Measurements from ENCODE around the gene TCTA.

- TF ChIP-seq POLR2A (IDR thresholded peaks at IDR 0.05), result no peak
- TF ChIP-seq, protein P1, sequence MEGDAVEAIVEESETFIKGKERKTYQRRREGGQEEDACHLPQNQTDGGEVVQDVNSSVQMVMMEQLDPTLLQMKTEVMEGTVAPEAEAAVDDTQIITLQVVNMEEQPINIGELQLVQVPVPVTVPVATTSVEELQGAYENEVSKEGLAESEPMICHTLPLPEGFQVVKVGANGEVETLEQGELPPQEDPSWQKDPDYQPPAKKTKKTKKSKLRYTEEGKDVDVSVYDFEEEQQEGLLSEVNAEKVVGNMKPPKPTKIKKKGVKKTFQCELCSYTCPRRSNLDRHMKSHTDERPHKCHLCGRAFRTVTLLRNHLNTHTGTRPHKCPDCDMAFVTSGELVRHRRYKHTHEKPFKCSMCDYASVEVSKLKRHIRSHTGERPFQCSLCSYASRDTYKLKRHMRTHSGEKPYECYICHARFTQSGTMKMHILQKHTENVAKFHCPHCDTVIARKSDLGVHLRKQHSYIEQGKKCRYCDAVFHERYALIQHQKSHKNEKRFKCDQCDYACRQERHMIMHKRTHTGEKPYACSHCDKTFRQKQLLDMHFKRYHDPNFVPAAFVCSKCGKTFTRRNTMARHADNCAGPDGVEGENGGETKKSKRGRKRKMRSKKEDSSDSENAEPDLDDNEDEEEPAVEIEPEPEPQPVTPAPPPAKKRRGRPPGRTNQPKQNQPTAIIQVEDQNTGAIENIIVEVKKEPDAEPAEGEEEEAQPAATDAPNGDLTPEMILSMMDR (IDR thresholded peaks at IDR 0.05), result no peak
Observed at GRCh38 chr3:49460188-49460890, 48.1 kb downstream of the TCTA start.

All from heart left ventricle (tissue), 13 donors.